Measurements from ENCODE around the gene SF3A2. TPM values are rescaled to one million over a fixed set of nuclear protein-coding genes. Genes with fewer than 3 reads are reported as not detected.
A peak's percentile ranks its signal among the peaks of the same experiment; 100 is the strongest.

The SF3A2 gene
- total RNA-seq, 2 donors from 2014 or later, result 146 to 147 TPM

- Mint-ChIP-seq H3K4me1 (ENCODE audit: low read depth) (peaks cover 20% of the 10 kb centered on the region), H3K27ac (peak overlapping the region; percentile 2), H3K4me3 (no peak overlapping the region), H3K27me3 (ENCODE audit: low read depth) (peaks cover 19% of the 10 kb centered on the region), H3K36me3 (ENCODE audit: insufficient read depth in 2 of 2) (peaks cover 3 to 4% of the 10 kb centered on the region in 2 donors), H3K9me3 (no peaks in the 10 kb centered on the region)
- no peak for DNase-seq
- no peak for ATAC-seq (replicated peaks in 1 of 2)
Observed at GRCh38 chr19:2287585-2288337, 51.1 kb downstream of the SF3A2 start.

- Mint-ChIP-seq H3K4me3 (peak overlapping the region; percentile 89 to 94), H3K4me1 (ENCODE audit: low read depth) (peaks cover 15% of the 10 kb centered on the region), H3K27me3 (ENCODE audit: low read depth) (peaks cover 16% of the 10 kb centered on the region), H3K9me3 (no peaks in the 10 kb centered on the region), H3K27ac (peak overlapping the region; percentile 78), H3K36me3 (ENCODE audit: insufficient read depth in 2 of 2) (peaks cover 3 to 4% of the 10 kb centered on the region in 2 donors)
- no peak for DNase-seq
- ATAC-seq (replicated peaks in 1 of 2), result no peak
Observed at GRCh38 chr19:2288338-2288817, 51.8 kb downstream of the SF3A2 start.

GRCh38 chr19:2288818-2289713 is 52.4 kb downstream of the SF3A2 start:
- ATAC-seq (replicated peaks in 1 of 2) (peak; percentile 18 to 27), DNase-seq (no peak)
- H3K36me3 Mint-ChIP-seq (ENCODE audit: insufficient read depth in 2 of 2), result peaks cover 3 to 4% of the 10 kb centered on the region in 2 donors
- H3K27me3 Mint-ChIP-seq (ENCODE audit: low read depth), result peaks cover 16% of the 10 kb centered on the region
- peaks cover 15% of the 10 kb centered on the region for H3K4me1 Mint-ChIP-seq (ENCODE audit: low read depth)
- H3K4me3 Mint-ChIP-seq, result peak overlapping the region; percentile 89 to 94
- no peaks in the 10 kb centered on the region for H3K9me3 Mint-ChIP-seq
- peak overlapping the region; percentile 78 for H3K27ac Mint-ChIP-seq

GRCh38 chr19:2289714-2290435 is 53.3 kb downstream of the SF3A2 start:
- Mint-ChIP-seq H3K27ac (peak overlapping the region; percentile 69), H3K27me3 (ENCODE audit: low read depth) (peaks cover 16% of the 10 kb centered on the region), H3K4me3 (peak overlapping the region; percentile 89 to 94), H3K9me3 (no peaks in the 10 kb centered on the region), H3K36me3 (ENCODE audit: insufficient read depth in 2 of 2) (peaks cover 3 to 4% of the 10 kb centered on the region in 2 donors), H3K4me1 (ENCODE audit: low read depth) (peaks cover 15% of the 10 kb centered on the region)
- ATAC-seq (replicated peaks in 1 of 2), result peak; percentile 69 to 74
- peak; percentile 70 to 73 for DNase-seq

- peak overlapping the region; percentile 80 to 81 for H3K4me3 Mint-ChIP-seq
- H3K36me3 Mint-ChIP-seq (ENCODE audit: insufficient read depth in 2 of 2), result peaks cover 3 to 4% of the 10 kb centered on the region in 2 donors
- no peak overlapping the region for H3K27ac Mint-ChIP-seq
- H3K9me3 Mint-ChIP-seq, result no peaks in the 10 kb centered on the region
- ATAC-seq (replicated peaks in 1 of 2), result peak; percentile 9 to 38
- peaks cover 16% of the 10 kb centered on the region for H3K27me3 Mint-ChIP-seq (ENCODE audit: low read depth)
- peak in 1 of 2 donors; percentile 48 for DNase-seq
- peaks cover 15% of the 10 kb centered on the region for H3K4me1 Mint-ChIP-seq (ENCODE audit: low read depth)
Observed at GRCh38 chr19:2290441-2291184, 54.0 kb downstream of the SF3A2 start.

DNA sequence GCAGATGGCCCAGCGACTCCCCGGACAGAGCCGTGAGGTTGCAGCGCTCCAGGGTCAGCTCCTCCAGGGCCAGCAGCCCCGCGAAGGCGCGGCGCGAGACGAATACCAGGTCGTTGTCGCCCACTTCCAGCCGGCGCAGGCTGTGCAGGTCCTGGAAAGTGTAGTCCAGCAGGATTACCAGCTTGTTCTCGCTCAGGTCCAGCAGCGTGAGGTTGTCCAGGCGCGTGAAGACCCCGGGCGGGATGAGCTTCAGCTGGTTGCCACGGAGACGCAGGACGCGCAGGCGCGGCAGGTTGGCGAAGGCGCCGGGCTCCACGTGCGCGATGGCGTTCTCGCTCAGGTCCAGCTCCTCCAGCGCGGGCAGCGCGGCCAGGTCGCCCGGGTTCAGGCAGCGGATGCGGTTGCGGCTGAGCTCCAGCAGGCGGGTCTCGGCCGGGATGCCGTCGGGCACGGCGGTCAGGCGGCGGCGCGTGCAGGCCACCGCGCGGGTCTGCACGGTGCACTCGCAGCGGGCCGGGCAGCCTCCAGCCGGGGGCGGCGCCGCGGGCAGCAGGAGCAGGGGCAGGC is 54.6 kb downstream of the SF3A2 start:
- H3K4me3 Mint-ChIP-seq, result peak overlapping the region; percentile 80 to 81
- peaks cover 16% of the 10 kb centered on the region for H3K27me3 Mint-ChIP-seq (ENCODE audit: low read depth)
- DNase-seq (no peak), ATAC-seq (replicated peaks in 1 of 2) (no peak)
- peaks cover 3 to 4% of the 10 kb centered on the region in 2 donors for H3K36me3 Mint-ChIP-seq (ENCODE audit: insufficient read depth in 2 of 2)
- peaks cover 15% of the 10 kb centered on the region for H3K4me1 Mint-ChIP-seq (ENCODE audit: low read depth)
- H3K27ac Mint-ChIP-seq, result no peak overlapping the region
- H3K9me3 Mint-ChIP-seq, result no peaks in the 10 kb centered on the region

GRCh38 chr19:2294687-2295335 is 58.2 kb downstream of the SF3A2 start:
- no peaks in the 10 kb centered on the region for H3K9me3 Mint-ChIP-seq
- no peak overlapping the region for H3K27ac Mint-ChIP-seq
- ATAC-seq (replicated peaks in 1 of 2), result no peak
- peaks cover 2% of the 10 kb centered on the region for H3K4me1 Mint-ChIP-seq (ENCODE audit: low read depth)
- no peak overlapping the region for H3K4me3 Mint-ChIP-seq
- H3K36me3 Mint-ChIP-seq (ENCODE audit: insufficient read depth in 2 of 2), result peaks cover 0 to 2% of the 10 kb centered on the region in 2 donors
- H3K27me3 Mint-ChIP-seq (ENCODE audit: low read depth), result no peaks in the 10 kb centered on the region
- no peak for DNase-seq

DNA sequence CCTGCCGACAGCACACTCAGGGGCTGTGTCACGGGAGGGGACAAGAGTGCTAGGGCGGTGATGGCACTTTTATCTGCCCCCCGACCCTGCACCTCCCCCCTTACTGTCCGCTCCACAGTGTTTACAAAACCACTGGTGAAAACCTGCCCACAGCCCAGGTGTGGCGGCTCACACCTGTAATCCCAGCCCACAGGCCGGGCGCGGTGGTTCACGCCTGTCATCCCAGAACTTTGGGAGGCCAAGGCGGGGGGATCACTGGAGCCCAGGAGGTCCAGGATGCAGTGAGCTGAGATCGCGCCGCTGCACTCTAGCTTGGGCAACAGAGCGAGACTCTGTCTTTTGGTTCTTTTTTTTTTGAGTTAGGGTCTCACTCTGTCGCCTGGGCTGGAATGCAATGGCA is 59.5 kb downstream of the SF3A2 start:
- Mint-ChIP-seq H3K4me3 (no peak overlapping the region), H3K4me1 (ENCODE audit: low read depth) (no peaks in the 10 kb centered on the region), H3K27me3 (ENCODE audit: low read depth) (peaks cover 1% of the 10 kb centered on the region), H3K36me3 (ENCODE audit: insufficient read depth in 2 of 2) (no peaks in the 10 kb centered on the region), H3K27ac (no peak overlapping the region), H3K9me3 (no peaks in the 10 kb centered on the region)
- DNase-seq (no peak), ATAC-seq (replicated peaks in 1 of 2) (no peak)

Other genes with a start within 250 kb of the SF3A2 start
- gene BTBD2, start 221.1 kb upstream of the SF3A2 start, total RNA-seq, result 10 to 100 TPM; 48.7 to 56.2 TPM
- gene MKNK2, start 185.6 kb upstream of the SF3A2 start, total RNA-seq, result 100 to 1,000 TPM; 120 to 121 TPM
- 100 to 1,000 TPM; 129 to 134 TPM for gene MOB3A, start 140.5 kb upstream of the SF3A2 start, total RNA-seq
- 10 to 100 TPM; 28.5 to 36.9 TPM for gene IZUMO4, start 139.9 kb upstream of the SF3A2 start, total RNA-seq
- 100 to 1,000 TPM; 111 to 114 TPM for gene AP3D1, start 85.3 kb upstream of the SF3A2 start, total RNA-seq
- gene DOT1L, start 72.9 kb upstream of the SF3A2 start, total RNA-seq, result 10 to 100 TPM; 50.4 to 55.4 TPM
- 10 to 100 TPM; 67.4 to 92.7 TPM for gene PLEKHJ1, start 495 bp upstream of the SF3A2 start, total RNA-seq
- 1 to 10 TPM; 4.6 to 10.0 TPM for gene AMH, start 12.5 kb downstream of the SF3A2 start, total RNA-seq
- gene JSRP1, start 19.6 kb downstream of the SF3A2 start, total RNA-seq, result 1 to 10 TPM in 1 of 2 donors, under 1 TPM in 1; 0.72 to 1.6 TPM
- gene PEAK3, start 45.4 kb downstream of the SF3A2 start, total RNA-seq, result under 1 TPM in 1 of 2 donors, not detected in 1; 0.09 TPM
- not detected for gene LINGO3, start 71.3 kb downstream of the SF3A2 start, total RNA-seq
- 10 to 100 TPM; 74.7 to 84.5 TPM for gene LSM7, start 91.8 kb downstream of the SF3A2 start, total RNA-seq
- 10 to 100 TPM; 52.0 to 55.3 TPM for gene SPPL2B, start 91.9 kb downstream of the SF3A2 start, total RNA-seq
- gene TMPRSS9, start 123.4 kb downstream of the SF3A2 start, total RNA-seq, result under 1 TPM in 1 of 2 donors, not detected in 1; 0.19 TPM
- gene TIMM13, start 190.8 kb downstream of the SF3A2 start, total RNA-seq, result 10 to 100 TPM; 51.4 to 54.0 TPM
- gene LMNB2, start 220.1 kb downstream of the SF3A2 start, total RNA-seq, result 10 to 100 TPM; 72.2 to 76.8 TPM
- 10 to 100 TPM; 84.4 to 84.5 TPM for gene GADD45B, start 239.3 kb downstream of the SF3A2 start, total RNA-seq

Data from activated T-cell treated with anti-CD3 and anti-CD28 coated beads, Interleukin-2, amount 50 U/mL, for 72 hours (primary cell).